GM12878 (cell line): ENCODE measurements around the gene UBAC2. TPM values are rescaled to one million over a fixed set of nuclear protein-coding genes. Genes with fewer than 3 reads are reported as not detected.

ENCODE experiments used
- ATAC-seq: fragments of 200-7000 bp; cut with Tn5 transposase; 3 replicates; pipeline ENCODE4 v1.9.1; 2020; ENCODE audit warnings: mild to moderate bottlenecking, moderate library complexity
- BruUV-seq: library from RNA; stranded (reverse); fragments of 400-500 nt; replicated peaks from 2 replicates; lab custom pipeline; 2021; lab: Mats Ljungman, UMichigan
- CTCF ChIA-PET: fragments of 300-600 bp; sonication (Branson Sonifier 250); formaldehyde crosslinking; extraction: SDS; loops from one replicate; lab custom pipeline; 2021; ENCODE audit warnings: inconsistent platforms; lab: Yijun Ruan, JAX
- POLR2A ChIA-PET: fragments of 350-600 bp; formaldehyde crosslinking; extraction: SDS; loops from one replicate; lab custom pipeline; 2021; ENCODE audit warnings: inconsistent platforms; lab: Charles Lee
- RAD21 ChIA-PET: fragments of 300-600 bp; sonication (Branson Sonifier 250); formaldehyde crosslinking; loops from one replicate; lab custom pipeline; 2023; ENCODE audit warnings: antibody characterized with exemption; ENCODE audit not compliant: unreplicated experiment; lab: Charles Lee
- SMC1A ChIA-PET: fragments of 300-600 bp; sonication (Branson Sonifier 250); formaldehyde crosslinking; loops from one replicate; lab custom pipeline; 2023; ENCODE audit not compliant: unreplicated experiment, uncharacterized antibody; lab: Charles Lee
- DNase-seq: peaks from one replicate; pipeline ENCODE4 v3.0.0-alpha.2; 2011; ENCODE audit warnings: low read depth, low spot score
- FAIRE-seq: peaks from 3 replicates; lab custom pipeline; 2011; peaks lifted over from hg19 to GRCh38; lab: Jason Lieb, UNC
- H2AFZ ChIP-seq: 2 replicates; pipeline ENCODE4 v1.6.0; 2011; ENCODE audit warnings: low read depth, low read length, control low read depth; ENCODE audit not compliant: control insufficient read depth
- H3K27ac ChIP-seq: 2 replicates; pipeline ENCODE4 v1.5.1; 2011; ENCODE audit warnings: control low read depth; ENCODE audit not compliant: control insufficient read depth, insufficient read depth
- H3K27me3 ChIP-seq, 2 experiments: replicated peaks in 1 of 2; 2 replicates each; pipeline versions ENCODE4 v1.6.0 to v1.6.1; 2011; ENCODE audit warnings: low read length in 1 of 2; ENCODE audit not compliant: control insufficient read depth in 2 of 2, insufficient read depth in 2 of 2
- H3K36me3 ChIP-seq, 2 experiments: 2 replicates each; pipeline ENCODE4 v1.5.1; 2011; ENCODE audit warnings: low read length in 1 of 2; ENCODE audit not compliant: control insufficient read depth in 2 of 2, insufficient read depth in 2 of 2
- H3K4me1 ChIP-seq: 2 replicates; pipeline ENCODE4 v1.6.1; 2011; ENCODE audit warnings: mild to moderate bottlenecking, low read length, moderate library complexity, mixed read lengths; ENCODE audit not compliant: control insufficient read depth, insufficient read depth
- H3K4me2 ChIP-seq: 2 replicates; pipeline ENCODE4 v1.6.0; 2011; ENCODE audit warnings: control low read depth; ENCODE audit not compliant: control insufficient read depth, insufficient read depth
- H3K4me3 ChIP-seq: fragments of 200-600 bp; sonication (generic); 2 replicates; pipeline ENCODE4 v1.5.1; 2016
- H3K79me2 ChIP-seq: 2 replicates; pipeline ENCODE4 v1.6.0; 2011; ENCODE audit warnings: low read length; ENCODE audit not compliant: control insufficient read depth, insufficient read depth
- H3K9ac ChIP-seq: 2 replicates; pipeline ENCODE4 v1.8.0; 2011; ENCODE audit warnings: low read length, control low read depth, mixed read lengths; ENCODE audit not compliant: control insufficient read depth, insufficient read depth
- H3K9me3 ChIP-seq: replicated peaks from 3 replicates; pipeline ENCODE4 v1.5.1; 2011; ENCODE audit warnings: mild to moderate bottlenecking, low read length; ENCODE audit not compliant: control insufficient read depth, insufficient read depth
- H4K20me1 ChIP-seq: 2 replicates; pipeline ENCODE4 v1.6.0; 2011; ENCODE audit not compliant: control insufficient read depth, insufficient read depth
- BACH1 ChIP-seq: fragments of 450-650 bp; IDR thresholded peaks from 2 replicates; pipeline ENCODE4 v1.6.1; 2017; ENCODE audit warnings: mild to moderate bottlenecking, borderline replicate concordance
- ETV6 ChIP-seq, 2 experiments: fragments of 450-650 bp in 1 of 2; IDR thresholded peaks in 1 of 2; conservative IDR thresholded peaks in 1 of 2; 2 replicates each; pipeline ENCODE4 v1.6.1; 2014; ENCODE audit warnings: antibody characterized with exemption in 1 of 2, borderline replicate concordance in 1 of 2, low read depth in 1 of 2, mild to moderate bottlenecking in 1 of 2, moderate library complexity in 1 of 2
- MLLT1 ChIP-seq: fragments of 450-650 bp; IDR thresholded peaks from 2 replicates; pipeline ENCODE4 v1.6.1; 2016; ENCODE audit warnings: mild to moderate bottlenecking
- WGBS: methylation state at CpG from one replicate; pipeline ENCODE4 v1.1.6; 2016; ENCODE audit warnings: low lambda C conversion rate; ENCODE audit not compliant: insufficient replicate concordance, insufficient coverage; ENCODE audit errors: missing lambda C conversion rate; 5-methylcytosine and 5-hydroxymethylcytosine counted together
- in situ Hi-C: fragments of 300-500 bp; cut with MboI; formaldehyde crosslinking; loops from 9 replicates; pipeline ENCODE4 v1.14.3; 2018; ENCODE audit warnings: mixed read lengths
- intact Hi-C: fragments of 100-400 bp; cut with micrococcal nuclease; formaldehyde crosslinking; loops from one replicate; pipeline ENCODE4 v1.14.2; 2022; ENCODE audit not compliant: unreplicated experiment
- polyA plus RNA-seq, 11 experiments: library from polyadenylated mRNA; depleted of rRNA in 4 of 11; unstranded in 6 of 11; stranded (reverse) in 5 of 11; fragments of >200 nt; fragmentation: Nextera tagmentation in 4 of 11; fragmentation: Illumina TruSeq in 1 of 11; extraction: Ambion mirVana in 4 of 11; extraction: Trizol in 1 of 11; gene quantifications; 1 replicate in 1 of 11; 2 replicates in 10 of 11; pipeline versions ENCODE4 v1.2.1 to v1.2.3, GENCODE V29; 2011 to 2016; ENCODE audit warnings: inconsistent platforms in 2 of 11, missing spikeins in 2 of 11, low read depth in 1 of 11
- total RNA-seq, 4 experiments: library from RNA; depleted of rRNA in 3 of 4; stranded (reverse); fragments of >200 nt in 3 of 4; fragmentation: Illumina TruSeq in 1 of 4; extraction: Trizol in 1 of 4; gene quantifications; 2 replicates each; pipeline versions ENCODE4 v1.2.1 to v1.2.3, GENCODE V29; 2013 to 2021

Gene UBAC2
- total and polyA plus RNA-seq, 10 of the 15 experiments (the other 5 are each of a cell fraction or from before 2014, with no cell fraction given) = 3.0 to 54.6 (median 17.4) TPM

GRCh38 chr13:99421758-99422585 is 221.3 kb downstream of the UBAC2 start (continued):
- TF ChIP-seq ETV6 (conservative IDR thresholded peaks at IDR 0.05 in 1 of 2, IDR thresholded peaks at IDR 0.05 in 1 of 2; ENCODE audit: borderline replicate concordance in 1 of 2, low read depth in 1 of 2) = 0 out of 4 replicates have a peak, but pooled peaks of 1 of the 2 experiments have one; percentile 39

- no TSS peak for BruUV-seq
- H3K36me3 ChIP-seq = no peaks in the 10 kb centered on the region
- H3K9me3 ChIP-seq = peaks cover 2% of the 10 kb centered on the region; the same call in 2 of the 3 replicates
- intact Hi-C loops (loop anchor here (10.0 kb wide), 1 partner anchor 848 kb away; the partner anchor contains the start of gene STK24), in situ Hi-C loops (no loop called here)
- H3K27ac ChIP-seq = peak overlapping the region; percentile 68
- no peak for DNase-seq
- peak overlapping the region; percentile 11; the same call in 1 of the 2 replicates for H3K9ac ChIP-seq
- no peak overlapping the region for H3K4me3 ChIP-seq
- peaks cover 72% of the 10 kb centered on the region for H3K4me1 ChIP-seq
- peaks cover 1% of the 10 kb centered on the region for H3K79me2 ChIP-seq
- WGBS = 96% methylated on average over 13 of the region's 13 CpGs
- H4K20me1 ChIP-seq = no peaks in the 10 kb centered on the region
- ATAC-seq = no peak
- peak overlapping the region; percentile 69; the same call in 1 of the 2 replicates for H3K4me2 ChIP-seq
- POLR2A ChIA-PET = interaction anchor here (0.6 to 1.3 kb wide), 3 partner anchors 42 to 65 kb away, joined by 3 to 4 read pairs (median 3); no protein-coding TSS in a partner anchor
- SMC1A ChIA-PET = interaction anchor here (1.0 to 9.9 kb wide), 8 partner anchors 8 to 100 kb away, joined by 3 to 111 read pairs (median 4); no protein-coding TSS in a partner anchor
- TF ChIP-seq MLLT1 = 0 out of 2 replicates have a peak, but pooled peaks have one; percentile 29
- 0 out of 4 replicates have a peak, but pooled peaks of 1 of the 2 experiments have one; percentile 5 for TF ChIP-seq ETV6 (conservative IDR thresholded peaks at IDR 0.05 in 1 of 2, IDR thresholded peaks at IDR 0.05 in 1 of 2; ENCODE audit: borderline replicate concordance in 1 of 2, low read depth in 1 of 2)
- no peak for TF ChIP-seq BACH1
- CTCF ChIA-PET = interaction anchor here (1.7 to 6.6 kb wide), 5 partner anchors 13 to 153 kb away, joined by 5 to 65 read pairs (median 38); no protein-coding TSS in a partner anchor
- RAD21 ChIA-PET = interaction anchor here (0.9 to 2.0 kb wide), 7 partner anchors 13 to 153 kb away, joined by 3 to 17 read pairs (median 4); no protein-coding TSS in a partner anchor
- H3K27me3 ChIP-seq = no peaks in the 10 kb centered on the region
- FAIRE-seq = no peak
- H2AFZ ChIP-seq = no peak overlapping the region; the same call in 1 of the 2 replicates
Measured at GRCh38 chr13:99422586-99423220, 222.0 kb downstream of the UBAC2 start.
